ENCODE results near the gene PLSCR5.

The PLSCR5 gene, protein sequence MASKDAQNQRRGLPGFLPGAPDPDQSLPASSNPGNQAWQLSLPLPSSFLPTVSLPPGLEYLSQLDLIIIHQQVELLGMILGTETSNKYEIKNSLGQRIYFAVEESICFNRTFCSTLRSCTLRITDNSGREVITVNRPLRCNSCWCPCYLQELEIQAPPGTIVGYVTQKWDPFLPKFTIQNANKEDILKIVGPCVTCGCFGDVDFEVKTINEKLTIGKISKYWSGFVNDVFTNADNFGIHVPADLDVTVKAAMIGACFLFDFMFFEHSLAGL

DNA sequence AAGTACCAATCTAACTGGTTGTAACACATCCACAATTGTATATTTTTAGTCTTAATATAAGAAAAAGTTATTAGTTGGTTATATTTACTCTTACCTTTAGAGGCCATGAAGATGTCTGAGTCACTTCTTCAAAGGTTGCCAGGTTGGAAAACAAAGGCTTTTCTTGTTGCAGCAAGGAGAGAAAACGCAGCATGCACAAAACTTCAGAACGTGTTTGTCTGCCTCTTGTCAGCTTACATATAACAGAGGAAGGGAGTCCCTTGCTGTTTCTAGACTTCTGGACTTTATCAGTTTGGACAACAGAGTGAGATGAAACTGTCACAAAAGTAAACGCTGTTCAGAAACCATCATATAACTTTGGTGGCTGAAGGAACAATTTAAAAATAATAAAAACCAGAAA, at the start of gene PLSCR5:
TSS of gene PLSCR5 (minus strand) at position 241 of the 400 bp plus-strand sequence. CDS start at position 107, 134 bp downstream.
- no peak for DNase-seq

DNA sequence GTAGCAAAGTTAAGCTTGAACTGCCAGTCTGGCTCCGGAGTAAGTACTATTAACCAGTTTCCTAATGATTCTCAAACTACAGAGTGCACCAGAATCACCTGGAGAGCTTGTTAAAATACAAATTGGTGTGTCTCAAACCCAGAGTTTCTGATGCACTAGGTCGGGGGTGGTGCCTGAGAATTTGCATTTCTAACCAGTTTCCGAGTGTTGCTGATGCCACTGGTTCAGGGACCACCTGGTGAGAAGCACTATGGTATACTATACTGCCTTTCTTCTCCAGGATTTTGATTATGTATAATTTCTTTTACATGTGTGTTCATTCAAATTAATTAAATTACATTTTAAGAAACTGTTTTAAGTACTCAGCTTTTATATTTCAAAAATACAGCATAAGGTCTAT, 48.8 kb upstream of the PLSCR5 start:
- no peak for DNase-seq

DNA sequence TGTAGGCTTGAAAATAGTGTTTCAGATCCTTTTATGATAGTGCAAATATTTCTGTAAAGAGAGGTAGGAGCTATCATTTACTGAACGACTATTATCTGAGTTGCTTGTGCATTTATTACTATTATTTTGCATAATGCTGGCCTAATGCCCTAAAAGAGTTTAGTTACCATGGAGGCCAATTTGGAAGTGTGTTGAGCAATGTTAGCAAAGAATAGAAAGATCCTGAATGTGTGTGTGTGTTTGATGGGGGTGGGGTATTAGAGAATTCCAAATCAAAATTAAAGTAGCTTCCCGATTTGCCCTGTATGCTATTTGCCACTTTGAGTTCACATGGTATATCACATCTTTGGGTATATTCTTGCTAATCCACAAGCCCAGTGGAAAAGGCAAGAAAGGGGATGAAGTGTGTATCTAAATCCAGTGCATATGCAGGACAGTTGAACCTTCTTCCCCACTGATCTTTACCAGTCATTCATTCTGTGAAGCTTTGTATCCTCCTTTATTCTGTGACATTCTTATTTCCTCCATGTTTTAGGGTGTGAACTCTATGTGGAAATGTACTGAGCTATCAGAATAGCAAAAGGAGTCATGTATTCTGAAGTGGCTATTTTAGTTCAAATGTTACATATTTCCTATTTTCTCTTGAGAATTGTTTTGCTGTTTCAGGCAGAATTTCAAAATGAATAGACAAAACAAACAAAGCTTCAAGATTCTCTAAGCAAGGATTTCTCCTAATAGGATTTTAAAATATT, 45.7 kb upstream of the PLSCR5 start:
- DNase-seq: no peak

- no peak for DNase-seq
Measured at GRCh38 chr3:146646261-146646660, 41.1 kb upstream of the PLSCR5 start.

DNA sequence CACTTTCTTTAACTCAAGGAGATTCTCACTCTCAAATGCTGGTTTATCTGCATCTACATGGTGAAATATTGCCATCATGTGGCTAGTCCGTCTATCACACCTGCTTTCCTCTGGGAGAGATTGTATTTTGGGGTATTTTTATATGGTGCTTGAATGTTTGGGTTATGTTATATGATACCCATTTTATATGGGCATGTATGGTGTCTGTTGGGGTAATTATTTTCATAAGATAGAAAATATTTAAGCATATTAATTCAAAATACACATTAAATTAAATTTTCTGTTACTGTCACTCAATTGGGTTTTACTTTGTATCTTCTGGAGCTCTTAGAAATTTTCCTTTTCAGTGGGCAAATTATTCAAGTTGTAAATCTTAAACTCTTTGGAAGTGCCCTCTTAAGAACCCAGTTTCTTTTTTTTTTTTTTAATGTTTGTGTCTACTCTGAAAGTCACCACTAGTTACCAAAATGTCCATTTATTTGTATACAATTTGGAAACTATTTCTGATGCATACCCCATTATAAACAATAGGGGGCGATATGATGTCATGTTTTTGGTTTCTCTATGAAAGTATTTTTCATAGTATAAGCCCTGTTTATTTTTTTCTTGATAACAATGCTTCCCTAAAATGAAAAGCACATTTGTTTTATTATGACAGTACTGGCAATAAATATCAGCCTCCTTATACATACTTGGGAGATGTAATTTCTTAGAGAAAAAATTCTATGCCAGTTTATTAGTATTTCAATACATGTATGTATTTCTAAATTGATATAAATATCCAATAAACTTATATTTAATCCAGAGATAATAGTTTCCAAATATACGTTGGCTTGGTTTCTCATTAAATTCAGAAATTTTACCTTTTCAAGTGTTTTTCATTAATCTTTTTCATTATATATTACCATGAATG, 36.1 kb upstream of the PLSCR5 start:
- peak; percentile 24 for DNase-seq

GRCh38 chr3:146640361-146640760, 35.2 kb upstream of the PLSCR5 start:
- no peak for DNase-seq

DNA sequence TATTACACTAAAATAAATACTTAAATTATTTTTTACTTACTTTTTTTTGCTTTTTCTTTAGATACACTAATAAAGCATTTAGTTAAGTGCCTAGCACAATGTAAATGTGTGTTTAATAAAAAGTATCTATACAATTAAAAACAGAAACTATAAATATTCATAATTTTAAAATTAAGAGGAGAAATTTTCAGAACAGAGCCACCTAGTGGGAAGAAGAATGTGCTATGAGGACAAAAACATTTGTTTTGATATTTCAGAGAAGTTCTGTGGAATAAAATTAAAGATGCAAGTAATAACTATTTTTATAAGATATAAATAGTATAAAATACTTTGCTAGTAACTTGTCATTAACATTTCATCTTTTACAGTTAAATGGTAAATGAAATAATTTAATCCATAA, 33.6 kb upstream of the PLSCR5 start:
- DNase-seq: no peak

DNA sequence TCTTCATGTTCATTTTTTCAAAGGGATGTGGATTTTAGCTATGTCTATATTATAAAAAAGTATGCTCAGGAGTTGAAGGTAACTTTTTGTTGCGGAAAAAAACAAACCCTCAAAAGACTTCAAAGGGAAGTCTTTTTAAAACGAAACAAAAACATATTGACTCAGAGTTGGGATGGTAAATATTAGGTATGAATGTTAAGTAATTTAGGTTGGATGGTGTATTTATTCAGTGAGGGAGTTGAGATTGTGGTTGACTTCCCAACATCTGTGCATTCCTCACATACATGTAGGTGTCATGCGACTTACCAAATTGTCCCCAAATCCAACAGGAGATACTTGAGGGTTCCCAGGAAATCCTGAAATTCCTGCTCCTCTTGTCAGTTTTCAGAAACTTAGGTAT, 32.7 kb upstream of the PLSCR5 start:
- no peak for DNase-seq

DNA sequence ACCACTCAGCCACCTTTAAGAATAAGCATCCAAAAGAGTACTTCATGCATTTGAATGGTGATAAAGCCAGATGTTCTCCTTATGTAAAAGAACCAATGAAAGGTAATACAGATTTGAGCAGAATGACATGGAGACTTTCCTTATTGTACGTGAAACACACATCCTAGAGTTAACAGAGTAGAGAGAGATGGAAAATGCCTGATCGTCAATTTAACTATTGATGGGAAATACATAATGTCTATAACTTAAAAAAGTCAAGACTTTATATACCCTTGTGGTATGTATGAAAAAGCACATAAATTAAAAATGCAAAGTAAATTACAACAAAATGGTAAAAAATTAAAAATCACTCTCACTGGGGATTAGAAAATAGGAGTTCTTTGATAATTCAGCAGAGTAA, 31.7 kb upstream of the PLSCR5 start:
- no peak for DNase-seq

GRCh38 chr3:146634346-146634745, 29.2 kb upstream of the PLSCR5 start:
- no peak for DNase-seq

GRCh38 chr3:146628671-146629070, 23.5 kb upstream of the PLSCR5 start:
- DNase-seq: no peak

- DNase-seq: no peak
Measured at GRCh38 chr3:146626403-146627122, 21.4 kb upstream of the PLSCR5 start.

DNA sequence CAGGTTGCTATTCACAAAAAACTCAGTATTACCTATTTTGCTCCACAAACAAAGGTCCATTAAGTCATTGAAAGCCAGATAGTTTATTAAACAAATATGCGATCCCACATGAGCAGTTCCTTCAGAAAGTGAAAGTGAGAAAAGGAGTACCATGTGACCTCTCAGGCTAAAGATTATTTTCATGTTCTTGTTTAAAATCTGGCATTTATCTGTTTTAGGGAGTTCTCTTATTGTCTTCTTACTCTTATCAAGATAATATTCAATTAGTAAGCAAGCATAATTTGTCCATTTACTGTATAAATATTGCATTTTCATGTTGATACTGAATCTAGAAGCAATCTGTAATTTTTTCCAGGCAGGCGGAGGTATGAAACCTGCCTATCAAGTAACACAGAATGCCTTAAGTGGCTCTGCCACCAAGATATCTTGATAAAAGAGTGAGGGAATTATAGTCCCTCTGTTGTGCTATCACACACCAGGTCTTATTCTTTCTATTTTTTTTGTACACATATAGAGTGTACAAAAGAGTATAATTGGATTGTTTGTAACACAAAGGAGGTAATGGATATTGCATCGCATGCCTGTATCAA, 20.1 kb upstream of the PLSCR5 start:
- no peak for DNase-seq

DNA sequence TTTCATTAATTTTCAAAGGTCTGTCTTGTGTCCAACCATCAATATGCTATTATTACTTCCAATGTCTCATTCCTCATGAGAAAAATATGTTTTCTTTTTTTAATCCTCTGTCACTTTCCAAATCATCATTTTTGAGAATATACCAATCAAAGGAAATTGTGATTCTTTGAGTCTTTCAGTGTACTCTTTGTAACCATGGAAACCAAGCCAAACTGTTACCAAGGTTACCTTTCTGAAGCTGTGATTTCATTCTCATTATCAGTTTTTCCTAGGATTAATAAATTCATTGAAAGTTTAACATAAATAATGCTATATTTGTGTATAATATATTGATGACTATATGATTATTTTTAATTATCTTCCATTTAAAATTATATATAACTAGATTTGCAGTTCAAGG, 16.6 kb upstream of the PLSCR5 start:
- no peak for DNase-seq

DNA sequence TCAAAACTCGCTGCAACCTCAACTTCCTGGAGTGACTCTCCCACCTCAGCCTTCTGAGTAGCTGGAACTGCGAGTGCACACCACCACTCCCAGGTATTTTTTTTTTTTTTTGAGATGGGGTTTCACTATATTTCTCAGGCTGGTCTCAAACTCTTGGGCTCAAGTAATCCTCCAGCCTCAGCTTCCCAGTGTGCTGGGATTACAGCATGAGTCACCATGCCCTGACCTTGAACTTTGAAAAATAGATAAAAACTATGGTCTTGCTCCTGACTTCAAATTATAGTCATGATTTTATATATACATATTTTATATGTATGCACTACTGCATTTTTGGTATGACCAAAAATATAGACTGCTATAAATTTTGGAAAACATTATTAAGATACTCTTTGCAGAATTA, 6.9 kb upstream of the PLSCR5 start:
- no peak for DNase-seq

- no peak for DNase-seq
Measured at GRCh38 chr3:146611096-146611495, 6.0 kb upstream of the PLSCR5 start.

DNA sequence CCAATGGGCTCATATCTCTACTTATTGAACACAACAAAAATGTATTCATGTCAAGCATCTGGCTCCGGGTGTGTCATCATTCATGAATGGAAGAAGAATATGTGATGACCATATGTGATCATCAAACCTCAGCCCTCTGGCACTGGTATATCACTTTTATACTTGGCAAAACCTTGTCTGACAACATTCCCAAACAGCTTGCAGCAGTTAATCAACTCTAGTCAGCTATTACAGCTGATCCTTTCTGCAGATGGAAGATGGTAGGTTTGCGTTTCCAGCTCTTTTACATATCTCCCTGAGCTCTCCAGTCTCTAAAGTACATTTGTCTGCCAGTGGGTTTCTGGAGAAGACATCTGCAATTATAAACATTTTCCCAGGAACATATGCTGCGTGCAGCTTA, 6.6 kb downstream of the PLSCR5 start:
- no peak for DNase-seq

- DNase-seq: no peak
Measured at GRCh38 chr3:146594843-146595482, 10.2 kb downstream of the PLSCR5 start.

DNA sequence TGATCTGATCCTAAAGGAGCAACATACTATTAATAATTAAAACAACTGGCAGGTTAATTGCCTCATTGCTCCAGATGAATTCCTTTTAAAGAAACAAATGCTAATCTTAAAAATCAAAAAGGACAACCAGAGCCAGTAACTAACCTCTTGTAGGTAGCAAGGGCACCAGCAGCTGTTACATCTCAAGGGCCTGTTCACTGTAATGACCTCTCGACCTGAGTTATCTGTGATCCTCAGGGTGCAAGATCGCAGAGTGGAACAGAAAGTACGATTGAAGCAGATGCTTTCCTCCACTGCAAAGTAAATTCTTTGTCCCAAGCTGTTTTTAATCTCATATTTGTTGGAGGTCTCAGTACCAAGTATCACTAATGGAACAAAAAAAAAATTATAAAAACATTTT, 11.4 kb downstream of the PLSCR5 start:
- no peak for DNase-seq

- no peak for DNase-seq
Measured at GRCh38 chr3:146590521-146590920, 14.6 kb downstream of the PLSCR5 start.

GRCh38 chr3:146589899-146590508, 15.1 kb downstream of the PLSCR5 start:
- DNase-seq: no peak

DNA sequence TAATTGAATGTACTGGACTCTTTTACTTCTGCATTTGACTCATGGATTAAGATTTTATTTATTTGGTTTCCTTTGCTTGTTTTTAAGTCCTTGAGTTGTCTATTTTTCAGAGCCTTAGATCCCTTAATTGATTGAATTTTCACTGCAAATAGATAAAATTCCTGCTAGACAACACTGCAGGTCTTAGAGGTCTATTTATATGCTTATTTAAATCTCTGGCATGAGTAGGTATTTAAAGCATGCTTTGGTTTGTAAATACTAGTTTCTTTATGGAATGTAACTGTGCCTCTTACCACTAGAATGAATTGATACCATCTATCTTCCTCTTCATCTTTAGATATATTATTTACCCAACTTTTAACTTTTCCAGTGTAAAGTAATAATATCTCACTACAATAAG, 20.0 kb downstream of the PLSCR5 start:
- DNase-seq: no peak

Data from NCI-H2029 treated with DMSO at 0.1 percent for 48 hours (cell line).